Measurements from ENCODE around the gene PDXK. TPM values are rescaled to one million over a fixed set of nuclear protein-coding genes. Genes with fewer than 3 reads are reported as not detected.
A peak's percentile ranks its signal among the peaks of the same experiment; 100 is the strongest.
"Not testable (repeated sequence)": the region's sequence is repeated elsewhere in the genome, so short reads cannot be mapped to it uniquely, and the experiment has no call there.

PDXK gene
- polyA plus RNA-seq, 3 donors, result 68.1 to 93.2 (median 90.9) TPM

GRCh38 chr21:43692949-43693348, 26.0 kb upstream of the PDXK start:
- DNase-seq, result no peak

GRCh38 chr21:43693981-43694380, 24.9 kb upstream of the PDXK start:
- DNase-seq, result no peak

DNA sequence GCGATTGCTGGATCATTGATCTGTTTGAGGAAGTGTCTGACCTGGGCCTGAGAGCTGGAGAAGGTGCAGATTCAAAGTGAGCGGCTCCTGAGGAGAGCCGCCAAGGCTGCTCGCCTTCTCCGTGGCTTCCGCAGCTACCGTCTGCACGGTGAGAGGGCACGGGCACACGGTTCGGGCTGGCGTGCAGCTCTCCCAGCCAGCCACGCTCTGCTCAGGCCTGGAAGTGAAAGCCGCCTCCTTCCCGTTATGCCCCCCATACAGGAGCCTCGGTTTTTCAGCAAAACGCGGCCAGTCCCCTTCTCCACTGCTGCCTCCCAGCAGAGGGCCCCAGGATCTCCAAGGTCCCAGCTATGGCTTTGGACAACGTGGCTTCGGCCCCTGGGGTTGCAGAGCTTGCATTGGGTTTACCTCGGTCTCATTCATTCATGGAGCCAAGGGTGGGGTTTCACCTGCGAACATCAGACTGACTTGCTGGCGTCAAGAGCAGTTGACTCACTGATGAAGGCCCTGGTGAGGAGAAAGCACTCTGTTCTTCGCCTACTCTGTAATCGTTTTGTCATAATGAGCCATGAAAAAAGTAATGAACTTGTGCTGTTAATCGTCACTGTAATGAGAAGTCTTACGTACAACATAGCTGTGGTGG, 24.4 kb upstream of the PDXK start:
- DNase-seq, result no peak

- no peak for DNase-seq
Observed at GRCh38 chr21:43696214-43696613, 22.7 kb upstream of the PDXK start.

DNA sequence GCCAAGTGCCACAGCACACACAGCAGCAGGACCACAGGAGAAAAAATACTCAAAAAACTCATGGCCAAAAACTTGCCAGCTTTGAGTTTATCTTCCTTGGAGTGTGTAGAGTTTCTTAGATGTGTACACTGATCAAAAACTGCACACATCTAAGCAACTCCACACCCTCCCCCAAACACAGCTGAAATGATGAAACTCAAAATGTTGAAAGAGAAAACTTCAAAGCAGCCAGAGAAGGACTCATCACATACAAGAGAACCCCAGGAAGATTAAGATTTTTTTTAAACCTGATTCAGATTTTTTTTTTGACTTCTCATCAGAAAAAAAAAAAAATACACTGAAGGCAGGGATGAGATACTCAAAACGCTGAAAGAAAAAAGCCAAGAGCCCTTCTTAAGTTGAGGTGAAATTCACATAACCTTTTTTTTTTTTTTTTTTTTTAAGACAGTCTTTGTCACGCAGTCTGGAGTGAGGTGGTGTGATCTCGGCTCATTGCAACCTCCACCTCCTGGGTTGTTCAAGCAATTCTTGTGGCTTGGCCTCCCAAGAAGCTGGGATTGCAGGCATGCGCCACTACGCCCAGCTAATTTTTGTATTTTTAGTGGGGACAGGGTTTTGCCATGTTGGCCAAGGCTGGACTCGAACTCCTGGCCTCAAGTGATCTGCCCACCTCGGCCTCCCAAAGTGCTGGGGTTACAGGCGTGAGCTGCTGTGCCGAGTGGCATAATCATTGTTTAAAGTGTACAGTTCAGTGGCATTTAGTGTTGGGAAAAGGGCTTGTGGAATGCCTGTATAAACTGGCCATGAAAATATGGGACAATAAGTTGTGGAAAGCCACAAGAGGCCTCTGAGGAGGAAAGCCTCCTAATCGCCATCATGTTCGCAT, 20.9 kb upstream of the PDXK start:
- no peak for DNase-seq

GRCh38 chr21:43699492-43699777, 19.5 kb upstream of the PDXK start:
- DNase-seq, result not testable (repeated sequence)

- no peak for DNase-seq
Observed at GRCh38 chr21:43699933-43700599, 18.9 kb upstream of the PDXK start.

DNA sequence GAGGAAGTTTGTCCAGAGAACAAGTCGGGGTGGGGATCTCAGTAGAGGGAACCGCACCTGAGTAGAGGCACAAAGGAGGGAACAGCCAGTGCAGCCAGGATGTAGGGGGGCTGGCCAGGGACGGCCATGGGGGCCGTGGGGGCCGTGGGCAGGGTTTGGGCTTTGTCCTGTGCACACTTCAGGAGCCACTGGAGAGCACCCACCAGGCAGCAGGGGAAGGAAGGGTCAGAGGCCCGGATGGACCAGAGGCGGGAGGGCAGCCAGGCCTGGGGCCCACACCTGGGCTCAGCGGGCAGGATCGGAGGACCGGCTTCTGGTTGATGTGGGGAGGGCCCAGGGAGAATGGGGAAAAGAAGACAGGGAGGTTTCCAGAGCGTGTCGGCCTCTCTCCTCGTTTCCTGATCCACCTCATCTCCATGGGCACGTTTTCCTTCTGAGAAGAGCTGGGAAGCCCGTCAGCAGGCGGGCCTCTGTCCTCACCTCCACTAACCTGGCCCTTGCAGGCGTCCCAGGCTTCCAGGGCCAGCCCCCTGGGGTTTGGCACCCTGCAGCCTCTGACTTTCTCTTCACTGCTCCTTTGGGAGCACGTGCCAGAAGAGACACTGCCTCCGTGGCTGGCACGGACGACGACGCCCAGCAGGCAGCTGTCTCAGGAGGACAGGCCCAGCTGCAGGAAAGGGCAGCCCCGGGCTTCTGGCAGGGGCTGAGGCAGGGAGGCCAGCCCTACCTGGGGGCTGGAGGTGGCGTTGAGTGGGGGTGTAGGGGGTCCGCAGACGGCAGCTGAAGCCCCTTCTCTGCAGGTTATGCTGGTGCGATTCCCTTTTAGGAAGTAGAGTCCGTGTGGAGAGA, 16.8 kb upstream of the PDXK start:
- no peak for DNase-seq

GRCh38 chr21:43702785-43703034, 16.2 kb upstream of the PDXK start:
- DNase-seq, result no peak

DNA sequence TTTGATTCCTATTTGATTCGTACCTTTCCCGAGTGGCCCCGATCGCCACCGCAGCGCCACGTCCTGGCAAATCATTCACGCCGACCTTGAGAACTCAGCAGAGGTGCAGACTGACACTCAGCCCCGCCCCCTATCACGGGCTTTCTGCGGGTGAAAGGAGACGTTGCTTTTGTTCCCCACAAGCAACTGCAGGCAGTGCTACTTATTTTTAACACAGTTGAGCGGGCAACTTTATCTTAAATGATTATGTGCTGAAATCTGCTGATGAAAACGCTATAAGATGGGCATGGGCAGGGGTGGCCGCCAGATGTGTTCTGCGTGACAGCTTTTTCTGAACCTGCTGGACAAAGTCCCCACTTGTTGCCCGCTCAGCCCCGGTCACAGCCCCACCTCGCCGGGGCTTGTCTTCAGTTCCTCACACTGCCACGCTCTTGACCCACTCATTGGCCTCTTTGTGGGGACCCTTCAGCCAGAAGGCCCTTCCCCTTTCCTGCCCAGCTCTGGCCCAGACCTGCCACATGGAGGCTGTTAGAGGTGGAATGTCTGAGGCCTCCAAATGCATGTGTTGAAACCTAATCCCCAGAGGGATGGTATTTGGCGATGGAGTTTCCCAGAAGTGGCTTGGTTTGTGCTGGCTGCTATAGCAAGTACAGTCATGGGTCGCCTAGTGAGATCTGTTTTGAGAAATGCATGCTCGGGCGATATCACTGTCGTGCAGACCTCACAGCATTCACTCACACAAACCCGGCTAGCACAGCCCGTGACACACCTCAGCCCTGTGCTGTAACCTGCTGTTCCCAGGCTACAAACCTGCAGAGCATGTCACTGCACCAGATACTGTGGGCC, 15.7 kb upstream of the PDXK start:
- DNase-seq, result peak; percentile 62

DNA sequence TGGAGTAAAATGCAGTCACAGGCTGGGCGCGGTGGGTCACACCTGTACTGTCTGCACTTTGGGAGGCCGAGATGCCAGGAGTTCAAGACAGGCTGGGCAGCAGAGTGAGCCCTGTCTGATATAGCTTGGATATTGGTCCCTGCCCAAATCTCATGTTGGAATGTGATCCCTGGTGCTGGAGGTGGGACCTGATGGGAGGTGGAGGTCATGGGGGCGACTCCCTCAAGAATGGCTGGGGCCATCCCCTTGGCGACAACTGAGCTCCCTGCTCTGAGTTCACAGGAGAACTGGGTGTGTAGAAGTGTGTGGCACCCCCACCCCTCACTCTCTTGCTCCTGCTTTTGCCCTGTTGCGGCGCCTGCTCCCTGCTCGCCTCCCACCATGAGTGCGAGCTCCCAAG, 11.5 kb upstream of the PDXK start:
- DNase-seq, result no peak

GRCh38 chr21:43708745-43709381, 10.1 kb upstream of the PDXK start:
- DNase-seq, result no peak

- DNase-seq, result peak; percentile 81
Observed at GRCh38 chr21:43712268-43712942, 6.5 kb upstream of the PDXK start.

DNA sequence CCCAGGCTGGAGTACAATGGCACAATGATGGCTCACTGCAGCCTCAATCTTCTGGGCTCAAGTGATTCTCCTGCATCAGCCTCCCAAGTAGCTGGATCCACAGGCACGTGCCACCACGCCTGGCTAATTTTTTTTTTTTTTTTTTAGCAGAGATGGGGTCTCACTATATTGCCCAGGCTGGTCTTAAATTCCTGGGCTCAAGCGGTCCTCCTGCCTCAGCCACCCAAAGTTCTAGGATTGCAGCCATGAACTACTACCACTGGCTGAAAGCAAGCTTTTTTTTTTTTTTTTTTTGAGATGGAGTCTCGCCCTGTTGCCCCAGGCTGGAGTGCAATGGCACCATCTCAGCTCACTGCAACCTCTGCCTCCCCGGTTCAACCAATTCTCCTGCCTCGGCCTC, 5.8 kb upstream of the PDXK start:
- DNase-seq, result not testable (repeated sequence)

- no peak for DNase-seq
Observed at GRCh38 chr21:43716376-43717165, 2.4 kb upstream of the PDXK start.

DNA sequence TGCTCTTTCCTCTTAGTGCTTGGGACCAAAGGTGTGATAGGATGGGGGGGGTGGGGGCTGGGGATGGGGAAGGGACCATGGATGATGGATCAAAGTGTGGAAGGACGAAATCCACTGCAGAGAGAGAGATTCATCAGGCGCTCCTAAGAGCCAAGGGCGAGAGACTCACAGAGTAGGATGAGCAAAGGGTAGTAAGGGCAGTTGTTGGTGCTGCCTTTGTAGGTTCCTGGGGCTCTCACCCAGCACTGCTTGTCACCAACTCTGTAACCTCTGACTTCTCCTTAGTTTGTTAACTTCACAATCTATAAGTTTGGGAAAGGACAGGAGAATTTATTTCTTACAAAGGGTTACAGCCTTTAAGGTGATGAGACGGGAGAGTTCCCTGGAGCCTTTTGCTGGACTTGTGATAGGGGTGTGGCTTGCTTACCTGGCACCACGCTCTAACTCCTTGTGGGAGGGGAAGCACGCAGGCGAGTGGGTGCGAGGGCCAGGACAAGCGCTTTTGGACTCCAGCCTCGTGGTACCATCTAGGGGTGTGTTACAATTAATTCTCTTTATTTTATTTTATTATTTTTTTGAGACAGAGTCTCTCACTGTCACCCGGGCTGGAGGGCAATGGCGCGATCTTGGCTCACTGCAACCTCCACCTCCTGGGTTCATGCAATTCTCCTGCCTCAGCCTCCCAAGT, 1.6 kb upstream of the PDXK start:
- no peak for DNase-seq

- DNase-seq, result no peak
Observed at GRCh38 chr21:43717967-43718871, 710 bp upstream of the PDXK start.
